Activated naive CD8-positive, alpha-beta T cell treated with anti-CD3 and anti-CD28 coated beads, Interleukin-2, amount 50 U/mL, for 24 hours (primary cell): ENCODE results near the gene GNB1L.

ENCODE experiments used
- ATAC-seq: fragments of 150-1000 bp; cut with Tn5 transposase; one replicate; pipeline ENCODE4 v1.10.0; 2021
- DNase-seq: peaks from one replicate; pipeline ENCODE4 v3.0.0; 2021
- H3K27ac Mint-ChIP-seq: one replicate; pipeline ENCODE4 v1.8.0; 2021; ENCODE audit warnings: mild to moderate bottlenecking, mixed read lengths
- H3K27me3 Mint-ChIP-seq: one replicate; pipeline ENCODE4 v1.8.0; 2021; ENCODE audit warnings: mixed read lengths
- H3K36me3 Mint-ChIP-seq: one replicate; pipeline ENCODE4 v1.8.0; 2021; ENCODE audit warnings: low read depth, mixed read lengths
- H3K4me1 Mint-ChIP-seq: one replicate; pipeline ENCODE4 v1.8.0; 2021; ENCODE audit warnings: mixed read lengths
- H3K4me3 Mint-ChIP-seq: one replicate; pipeline ENCODE4 v1.8.0; 2021; ENCODE audit warnings: mild to moderate bottlenecking, moderate library complexity, mixed read lengths
- H3K9me3 Mint-ChIP-seq: one replicate; pipeline ENCODE4 v1.8.0; 2021; ENCODE audit warnings: mixed read lengths

The GNB1L gene

GRCh38 chr22:19864538-19865106 is 9.9 kb upstream of the GNB1L start:
- Mint-ChIP-seq H3K9me3 (no peaks in the 10 kb centered on the region), H3K36me3 (no peaks in the 10 kb centered on the region), H3K27ac (no peak overlapping the region), H3K4me1 (no peaks in the 10 kb centered on the region), H3K4me3 (no peak overlapping the region), H3K27me3 (no peaks in the 10 kb centered on the region)
- DNase-seq, result no peak
- ATAC-seq, result no peak

GRCh38 chr22:19863571-19863970 is 8.9 kb upstream of the GNB1L start:
- ATAC-seq, result no peak
- Mint-ChIP-seq H3K4me1 (peaks cover 2% of the 10 kb centered on the region), H3K27me3 (no peaks in the 10 kb centered on the region), H3K9me3 (no peaks in the 10 kb centered on the region), H3K27ac (no peak overlapping the region), H3K36me3 (no peaks in the 10 kb centered on the region), H3K4me3 (no peak overlapping the region)
- DNase-seq, result no peak

DNA sequence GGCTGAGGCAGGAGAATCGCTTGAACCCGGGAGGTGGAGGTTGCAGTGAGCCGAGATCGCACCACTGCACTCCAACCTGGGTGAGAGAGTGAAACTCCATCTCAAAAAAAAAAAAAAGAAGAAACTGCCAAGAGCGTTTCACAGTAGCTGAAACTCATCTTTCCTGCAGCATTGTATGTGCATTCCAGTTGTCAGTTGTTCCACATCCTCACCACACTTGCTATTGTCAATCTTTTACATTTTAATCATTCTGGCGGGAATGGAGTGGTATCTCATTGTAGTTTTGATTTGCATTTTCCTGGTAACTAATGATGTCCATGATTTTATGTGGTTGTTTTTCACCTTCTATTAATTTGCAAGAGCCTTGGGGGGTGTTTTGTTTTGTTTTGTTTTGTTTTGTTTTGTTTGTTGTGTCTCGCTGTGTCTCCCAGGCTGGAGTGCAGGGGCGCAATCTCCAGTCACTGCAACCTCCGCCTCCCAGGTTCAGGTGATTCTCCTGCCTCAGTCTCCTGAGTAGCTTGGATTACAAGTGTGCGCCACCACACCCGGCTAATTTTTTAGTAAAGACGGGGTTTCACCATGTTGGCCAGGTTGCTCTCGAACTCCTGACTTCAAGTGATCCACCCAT is 8.1 kb upstream of the GNB1L start:
- Mint-ChIP-seq H3K4me3 (no peak overlapping the region), H3K4me1 (peaks cover 2% of the 10 kb centered on the region), H3K36me3 (no peaks in the 10 kb centered on the region), H3K27me3 (no peaks in the 10 kb centered on the region), H3K27ac (no peak overlapping the region), H3K9me3 (no peaks in the 10 kb centered on the region)
- ATAC-seq, result no peak
- no peak for DNase-seq

- H3K9me3 Mint-ChIP-seq, result no peaks in the 10 kb centered on the region
- no peak overlapping the region for H3K27ac Mint-ChIP-seq
- peaks cover 6% of the 10 kb centered on the region for H3K36me3 Mint-ChIP-seq
- H3K4me3 Mint-ChIP-seq, result no peak overlapping the region
- peaks cover 20% of the 10 kb centered on the region for H3K4me1 Mint-ChIP-seq
- H3K27me3 Mint-ChIP-seq, result no peaks in the 10 kb centered on the region
- ATAC-seq (no peak), DNase-seq (no peak)
These were observed 5.3 kb upstream of the GNB1L start for GRCh38 chr22:19859861-19860510.

GRCh38 chr22:19857382-19857781 is 2.7 kb upstream of the GNB1L start:
- peak overlapping the region; percentile 60 for H3K27ac Mint-ChIP-seq
- DNase-seq, result no peak
- ATAC-seq, result no peak
- no peaks in the 10 kb centered on the region for H3K27me3 Mint-ChIP-seq
- no peaks in the 10 kb centered on the region for H3K9me3 Mint-ChIP-seq
- peaks cover 15% of the 10 kb centered on the region for H3K36me3 Mint-ChIP-seq
- no peak overlapping the region for H3K4me3 Mint-ChIP-seq
- peaks cover 36% of the 10 kb centered on the region for H3K4me1 Mint-ChIP-seq

- Mint-ChIP-seq H3K4me3 (peak overlapping the region; percentile 98), H3K27ac (peak overlapping the region; percentile 91), H3K4me1 (peaks cover 44% of the 10 kb centered on the region), H3K36me3 (peaks cover 20% of the 10 kb centered on the region), H3K9me3 (no peaks in the 10 kb centered on the region), H3K27me3 (no peaks in the 10 kb centered on the region)
- DNase-seq (peak; percentile 74), ATAC-seq (peak; percentile 38)
These were observed 1.1 kb upstream of the GNB1L start for GRCh38 chr22:19855504-19856409.

DNA sequence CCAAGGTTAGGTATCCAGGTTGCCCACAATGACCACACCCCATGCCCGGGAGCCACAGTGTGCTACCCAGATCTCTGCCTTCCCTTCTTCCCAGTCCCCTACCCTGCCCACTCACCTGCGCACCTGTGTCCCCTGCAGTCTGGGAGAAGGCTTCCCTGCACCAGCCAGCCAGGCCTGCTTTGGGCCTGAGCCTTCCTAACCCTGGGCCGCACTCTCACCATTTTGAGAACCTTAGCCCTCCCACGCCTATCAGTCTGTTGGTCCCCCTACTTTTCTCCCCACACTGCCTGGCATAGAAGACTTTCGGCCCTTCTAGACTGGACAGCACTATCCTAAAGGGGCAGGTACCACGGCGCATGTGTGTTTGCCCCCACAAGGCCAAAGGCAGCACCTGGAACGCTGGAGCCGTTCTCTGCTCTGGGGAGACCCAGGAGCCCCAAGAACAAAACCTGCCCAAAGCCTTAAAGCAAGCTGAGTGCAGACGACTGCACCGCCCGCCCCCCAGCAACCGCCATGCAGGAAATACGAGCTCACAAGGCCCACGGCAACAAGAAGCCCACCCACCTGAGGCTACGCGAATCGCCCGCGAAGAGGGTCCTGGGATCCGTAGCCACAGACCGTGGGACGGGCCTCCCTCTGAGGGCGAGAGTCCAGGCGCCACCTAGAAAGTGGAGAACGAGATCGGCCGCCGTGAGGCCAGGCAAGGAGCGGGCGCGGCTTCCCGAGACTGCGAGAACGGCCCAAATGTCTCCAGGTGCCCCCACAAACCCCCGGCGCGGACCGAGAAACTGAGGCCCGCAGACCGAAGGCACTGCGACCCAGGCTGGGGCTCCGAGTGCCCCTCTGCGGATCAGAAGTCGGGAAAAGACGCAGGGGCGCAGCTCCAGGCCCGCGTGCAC is 546 bp downstream of the GNB1L start:
- no peak for DNase-seq
- Mint-ChIP-seq H3K27me3 (no peaks in the 10 kb centered on the region), H3K36me3 (peaks cover 30% of the 10 kb centered on the region), H3K9me3 (no peaks in the 10 kb centered on the region), H3K27ac (peak overlapping the region; percentile 91), H3K4me1 (peaks cover 47% of the 10 kb centered on the region), H3K4me3 (peak overlapping the region; percentile 98)
- ATAC-seq, result no peak

GRCh38 chr22:19853058-19853878 is 1.4 kb downstream of the GNB1L start:
- peaks cover 30% of the 10 kb centered on the region for H3K36me3 Mint-ChIP-seq
- no peaks in the 10 kb centered on the region for H3K9me3 Mint-ChIP-seq
- peak overlapping the region; percentile 98 for H3K4me3 Mint-ChIP-seq
- ATAC-seq (no peak), DNase-seq (no peak)
- no peaks in the 10 kb centered on the region for H3K27me3 Mint-ChIP-seq
- H3K4me1 Mint-ChIP-seq, result peaks cover 47% of the 10 kb centered on the region
- H3K27ac Mint-ChIP-seq, result peak overlapping the region; percentile 91

- peaks cover 44% of the 10 kb centered on the region for H3K4me1 Mint-ChIP-seq
- no peaks in the 10 kb centered on the region for H3K9me3 Mint-ChIP-seq
- ATAC-seq, result no peak
- H3K27ac Mint-ChIP-seq, result peak overlapping the region; percentile 91
- no peaks in the 10 kb centered on the region for H3K27me3 Mint-ChIP-seq
- DNase-seq, result no peak
- H3K4me3 Mint-ChIP-seq, result peak overlapping the region; percentile 98
- H3K36me3 Mint-ChIP-seq, result peaks cover 36% of the 10 kb centered on the region
These were observed 2.4 kb downstream of the GNB1L start for GRCh38 chr22:19852177-19852781.

- Mint-ChIP-seq H3K4me1 (peaks cover 37% of the 10 kb centered on the region), H3K36me3 (peaks cover 32% of the 10 kb centered on the region), H3K9me3 (no peaks in the 10 kb centered on the region), H3K27me3 (no peaks in the 10 kb centered on the region), H3K27ac (no peak overlapping the region), H3K4me3 (no peak overlapping the region)
- no peak for ATAC-seq
- DNase-seq, result no peak
These were observed 3.1 kb downstream of the GNB1L start for GRCh38 chr22:19851291-19852176.

DNA sequence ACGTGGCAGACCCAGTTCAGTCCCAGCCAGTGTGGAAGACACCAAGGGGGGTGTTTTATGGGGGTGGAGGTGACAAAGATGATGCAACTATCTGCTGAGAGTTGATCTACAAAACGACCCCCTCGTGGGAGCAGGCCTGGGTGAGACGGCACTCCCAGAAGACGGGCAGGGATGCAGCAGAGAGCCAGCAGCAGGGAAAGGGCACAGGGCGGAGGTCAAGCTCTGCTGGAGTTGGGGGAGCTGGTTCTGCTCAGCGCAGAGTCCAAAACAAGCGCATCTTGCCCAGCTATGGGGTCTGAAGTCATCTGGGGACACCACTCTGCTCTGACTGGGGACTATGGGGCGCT is 3.9 kb downstream of the GNB1L start:
- ATAC-seq, result no peak
- Mint-ChIP-seq H3K27me3 (no peaks in the 10 kb centered on the region), H3K9me3 (no peaks in the 10 kb centered on the region), H3K4me1 (peaks cover 34% of the 10 kb centered on the region), H3K27ac (peak overlapping the region; percentile 14), H3K36me3 (peaks cover 32% of the 10 kb centered on the region), H3K4me3 (no peak overlapping the region)
- no peak for DNase-seq
